ENCODE measurements around the gene MYDGF. TPM values are rescaled to one million over a fixed set of nuclear protein-coding genes. Genes with fewer than 3 reads are reported as not detected.

Gene MYDGF
- total and polyA plus RNA-seq, 2 of the 13 experiments (the other 11 are each of a cell fraction or from before 2014, with no cell fraction given) = 116 to 198 TPM

DNA sequence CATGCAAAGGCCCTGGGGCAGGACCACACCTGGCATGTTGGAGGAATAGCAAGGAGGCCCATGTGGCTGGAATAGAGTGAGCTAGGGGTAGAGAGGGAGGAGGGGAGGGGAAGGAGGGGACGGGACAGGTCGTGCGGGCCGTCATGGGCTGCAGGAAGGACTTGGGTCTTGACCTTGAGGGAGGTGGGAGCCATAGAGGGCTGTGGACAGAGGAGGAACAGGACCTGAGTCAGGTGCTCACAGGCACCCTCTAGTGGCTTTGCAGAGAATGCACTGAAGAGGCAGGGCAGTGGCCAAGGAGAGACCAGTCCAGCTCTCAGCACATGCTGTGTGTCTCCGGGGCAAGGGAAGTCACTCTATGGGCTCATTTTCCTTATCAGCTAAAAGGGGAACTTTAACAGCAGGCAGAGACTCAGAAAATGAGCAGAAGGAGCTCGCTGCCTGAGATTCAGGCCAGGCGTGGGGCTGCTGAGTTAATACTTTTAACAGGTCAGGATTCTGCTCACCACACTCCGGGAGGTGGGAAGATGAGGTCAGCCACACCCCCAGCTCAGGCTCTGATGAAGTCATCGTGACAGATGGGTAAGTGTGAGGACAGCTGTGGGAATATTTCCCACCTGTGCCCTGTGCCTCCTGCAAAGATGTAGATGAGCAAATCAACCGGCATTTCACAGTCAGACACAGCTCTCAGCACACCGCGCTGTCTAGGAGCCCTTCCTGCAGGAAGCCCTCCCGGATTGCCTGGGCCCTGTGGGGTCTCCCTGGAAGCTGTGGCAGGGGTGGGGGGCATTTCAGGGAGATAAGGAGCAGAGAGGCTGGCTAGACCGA is 36.8 kb downstream of the MYDGF start (continued):
- TF ChIP-seq ZBTB21 (CRISPR knock-in tag; IDR thresholded peaks at IDR 0.05) (no peak), FOXO1 (CRISPR knock-in tag; IDR thresholded peaks at IDR 0.05) (no peak), ZSCAN25 (CRISPR knock-in tag; IDR thresholded peaks at IDR 0.05) (peak; percentile 83), NR2F6 (IDR thresholded peaks at IDR 0.05) (no peak), NR2F6 (CRISPR knock-in tag; IDR thresholded peaks at IDR 0.05) (peak; percentile 61), RXRB (CRISPR knock-in tag; IDR thresholded peaks at IDR 0.05; ENCODE audit: borderline replicate concordance) (0 out of 2 replicates have a peak, but pooled peaks have one; percentile 15), HNF4G (IDR thresholded peaks at IDR 0.05; ENCODE audit: borderline replicate concordance, low read depth, low read length) (no peak), HNF4G (CRISPR knock-in tag; IDR thresholded peaks at IDR 0.05; ENCODE audit: borderline replicate concordance, low read depth) (0 out of 2 replicates have a peak, but pooled peaks have one; percentile 37), ZNF761 (CRISPR knock-in tag; conservative IDR thresholded peaks at IDR 0.05) (no peak), ZNF407 (CRISPR knock-in tag; IDR thresholded peaks at IDR 0.05; ENCODE audit: not compliant biosample characterization) (peak; percentile 30), RAD51 (IDR thresholded peaks at IDR 0.05; ENCODE audit: borderline replicate concordance) (no peak), ZNF124 (CRISPR knock-in tag; IDR thresholded peaks at IDR 0.05) (0 out of 2 replicates have a peak, but pooled peaks have one; percentile 32), PATZ1 (CRISPR knock-in tag; IDR thresholded peaks at IDR 0.05) (peak; percentile 34; the same call in 1 of the 2 replicates), TBX2 (CRISPR knock-in tag; IDR thresholded peaks at IDR 0.05; ENCODE audit: borderline replicate concordance) (peak; percentile 14; the same call in 1 of the 2 replicates), FOSL2 (CRISPR knock-in tag; IDR thresholded peaks at IDR 0.05) (peak; percentile 58)
- TF ChIP-seq, protein P1, sequence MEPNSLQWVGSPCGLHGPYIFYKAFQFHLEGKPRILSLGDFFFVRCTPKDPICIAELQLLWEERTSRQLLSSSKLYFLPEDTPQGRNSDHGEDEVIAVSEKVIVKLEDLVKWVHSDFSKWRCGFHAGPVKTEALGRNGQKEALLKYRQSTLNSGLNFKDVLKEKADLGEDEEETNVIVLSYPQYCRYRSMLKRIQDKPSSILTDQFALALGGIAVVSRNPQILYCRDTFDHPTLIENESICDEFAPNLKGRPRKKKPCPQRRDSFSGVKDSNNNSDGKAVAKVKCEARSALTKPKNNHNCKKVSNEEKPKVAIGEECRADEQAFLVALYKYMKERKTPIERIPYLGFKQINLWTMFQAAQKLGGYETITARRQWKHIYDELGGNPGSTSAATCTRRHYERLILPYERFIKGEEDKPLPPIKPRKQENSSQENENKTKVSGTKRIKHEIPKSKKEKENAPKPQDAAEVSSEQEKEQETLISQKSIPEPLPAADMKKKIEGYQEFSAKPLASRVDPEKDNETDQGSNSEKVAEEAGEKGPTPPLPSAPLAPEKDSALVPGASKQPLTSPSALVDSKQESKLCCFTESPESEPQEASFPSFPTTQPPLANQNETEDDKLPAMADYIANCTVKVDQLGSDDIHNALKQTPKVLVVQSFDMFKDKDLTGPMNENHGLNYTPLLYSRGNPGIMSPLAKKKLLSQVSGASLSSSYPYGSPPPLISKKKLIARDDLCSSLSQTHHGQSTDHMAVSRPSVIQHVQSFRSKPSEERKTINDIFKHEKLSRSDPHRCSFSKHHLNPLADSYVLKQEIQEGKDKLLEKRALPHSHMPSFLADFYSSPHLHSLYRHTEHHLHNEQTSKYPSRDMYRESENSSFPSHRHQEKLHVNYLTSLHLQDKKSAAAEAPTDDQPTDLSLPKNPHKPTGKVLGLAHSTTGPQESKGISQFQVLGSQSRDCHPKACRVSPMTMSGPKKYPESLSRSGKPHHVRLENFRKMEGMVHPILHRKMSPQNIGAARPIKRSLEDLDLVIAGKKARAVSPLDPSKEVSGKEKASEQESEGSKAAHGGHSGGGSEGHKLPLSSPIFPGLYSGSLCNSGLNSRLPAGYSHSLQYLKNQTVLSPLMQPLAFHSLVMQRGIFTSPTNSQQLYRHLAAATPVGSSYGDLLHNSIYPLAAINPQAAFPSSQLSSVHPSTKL (CRISPR knock-in tag; IDR thresholded peaks at IDR 0.05) = no peak

All from HepG2 (cell line).